NCI-H69 (cell line): ENCODE data around the gene GPC3.
"Not testable (repeated sequence)": the region's sequence is repeated elsewhere in the genome, so short reads cannot be mapped to it uniquely, and the experiment has no call there.

Experiments used
- DNase-seq: peaks from one replicate; lab custom pipeline; 2025; lab: John Stamatoyannopoulos, UW

Gene GPC3

DNA sequence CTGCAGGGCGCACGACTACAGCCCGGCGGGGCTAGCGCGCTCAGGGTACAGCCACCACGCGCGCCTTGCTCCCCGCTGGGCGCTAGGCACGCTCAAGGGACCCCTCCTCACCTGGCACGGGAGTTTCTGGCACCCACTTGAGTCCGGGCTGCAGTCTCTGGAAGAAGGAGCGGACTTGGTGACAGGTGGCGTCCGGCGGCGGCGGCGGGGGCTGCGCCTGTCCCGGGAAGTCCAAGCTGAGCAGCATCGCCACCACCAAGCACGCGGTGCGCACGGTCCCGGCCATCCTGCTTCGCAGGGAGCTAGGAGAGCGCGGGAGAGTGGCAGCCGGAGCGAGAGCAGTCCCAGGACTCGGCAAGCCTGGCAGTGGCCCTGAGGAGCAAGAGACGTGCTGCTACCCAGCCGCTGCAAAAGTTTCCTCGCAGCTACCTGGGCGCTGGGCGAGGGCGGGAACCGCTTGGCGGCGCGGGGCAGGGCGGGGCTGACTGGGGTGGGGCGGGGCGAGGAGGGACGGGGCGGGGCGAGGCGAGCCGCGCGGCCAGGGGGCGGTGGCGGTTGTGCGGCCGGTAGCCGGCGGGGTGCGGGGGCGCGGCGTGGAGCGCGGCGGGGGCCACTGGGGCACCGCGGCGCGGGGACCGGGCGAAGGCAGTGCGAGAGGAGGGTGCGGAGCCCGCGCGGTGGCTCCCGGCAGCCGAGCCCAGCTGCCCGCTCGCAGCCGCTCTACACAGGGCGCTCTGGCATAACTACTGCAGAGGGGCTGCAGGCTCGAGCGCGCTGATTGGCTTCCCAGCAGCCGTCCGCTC, at the start of gene GPC3:
Gene GPC3, minus strand, starts transcription at position 431 of the 803 bp plus-strand sequence.
- peak; percentile 38 for DNase-seq

DNA sequence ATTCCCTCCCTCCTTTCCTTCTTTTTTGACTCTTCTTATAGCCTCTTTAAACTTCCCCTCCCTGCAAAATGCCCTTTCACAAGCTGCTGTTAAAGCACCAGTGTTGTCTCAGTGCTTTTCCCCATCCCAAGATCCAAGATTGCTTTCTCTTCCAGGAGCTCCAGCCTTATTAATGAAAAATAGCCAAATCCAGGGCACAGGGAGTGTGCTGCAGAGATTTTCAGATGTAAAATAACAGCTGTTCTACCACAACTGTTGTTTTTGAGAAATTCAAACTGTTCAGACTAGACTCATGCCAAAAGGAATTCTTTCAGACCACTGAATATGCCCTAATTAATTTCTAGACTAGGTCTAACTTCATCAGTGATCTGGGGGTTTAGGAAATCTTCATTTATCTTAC, 47.0 kb upstream of the GPC3 start:
- no peak for DNase-seq

DNA sequence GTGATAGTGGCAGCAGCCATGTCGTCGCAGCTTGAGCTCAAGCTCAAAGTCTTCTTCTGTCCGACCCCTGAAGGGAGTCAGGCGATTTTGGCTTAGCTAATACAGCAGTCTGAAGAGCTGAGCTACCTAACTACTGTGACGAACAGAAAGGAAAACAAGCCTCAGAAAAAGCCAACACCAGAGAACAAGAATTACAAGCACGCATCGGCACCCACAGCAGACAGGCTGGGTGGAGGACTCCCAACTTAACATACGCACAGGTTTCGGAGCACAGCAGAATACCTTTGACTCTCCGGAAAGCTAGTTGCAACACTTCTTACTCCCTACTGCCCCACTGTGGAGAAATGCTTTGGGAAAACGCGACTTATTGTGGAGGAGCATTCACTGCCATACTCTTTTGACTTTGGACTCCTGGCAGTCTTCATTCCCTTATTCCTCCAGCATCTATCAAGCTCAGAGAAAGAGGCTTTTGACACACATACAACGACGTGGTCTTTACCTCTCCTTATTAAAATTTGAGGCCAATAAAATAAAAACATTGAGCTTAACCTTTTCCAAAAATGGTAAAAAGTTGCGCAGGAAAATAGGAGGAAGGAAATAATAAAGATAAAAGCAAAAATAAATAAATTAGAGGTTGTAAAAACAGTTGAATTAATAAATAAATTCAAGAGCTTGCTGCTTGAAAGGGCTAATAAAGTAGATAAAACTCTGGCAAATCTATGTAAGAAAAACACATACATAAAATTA, 41.3 kb upstream of the GPC3 start:
- peak; percentile 26 for DNase-seq

DNA sequence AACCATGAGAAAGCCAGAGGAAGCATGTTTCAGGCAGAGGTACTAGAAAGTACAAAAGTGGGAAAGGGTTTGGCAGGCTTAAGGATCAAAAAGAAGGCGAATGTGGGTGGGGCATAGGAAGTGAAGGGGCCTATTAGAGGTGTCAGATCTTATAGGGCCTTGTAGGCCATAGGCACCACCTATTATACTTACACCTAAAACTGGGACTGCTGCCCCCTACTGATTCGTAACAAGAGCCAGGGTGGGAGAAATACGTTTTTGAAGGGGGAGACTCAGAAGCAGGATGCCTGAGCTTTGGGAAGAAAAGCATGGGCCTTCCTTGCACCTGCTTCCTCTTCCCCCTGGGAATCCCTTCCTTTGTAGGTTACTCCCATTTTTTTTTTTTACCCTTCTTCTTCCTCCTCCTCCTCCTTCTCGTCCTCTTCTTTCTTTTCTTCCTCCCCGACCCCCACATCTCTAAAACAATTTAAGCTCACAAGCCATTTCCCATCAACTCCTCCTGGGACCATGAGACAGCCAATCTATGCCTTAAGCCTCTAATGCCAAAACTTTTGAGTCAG, 40.7 kb upstream of the GPC3 start:
- DNase-seq: no peak

GRCh38 chrX:134024686-134025377, 39.4 kb upstream of the GPC3 start:
- DNase-seq: no peak

DNA sequence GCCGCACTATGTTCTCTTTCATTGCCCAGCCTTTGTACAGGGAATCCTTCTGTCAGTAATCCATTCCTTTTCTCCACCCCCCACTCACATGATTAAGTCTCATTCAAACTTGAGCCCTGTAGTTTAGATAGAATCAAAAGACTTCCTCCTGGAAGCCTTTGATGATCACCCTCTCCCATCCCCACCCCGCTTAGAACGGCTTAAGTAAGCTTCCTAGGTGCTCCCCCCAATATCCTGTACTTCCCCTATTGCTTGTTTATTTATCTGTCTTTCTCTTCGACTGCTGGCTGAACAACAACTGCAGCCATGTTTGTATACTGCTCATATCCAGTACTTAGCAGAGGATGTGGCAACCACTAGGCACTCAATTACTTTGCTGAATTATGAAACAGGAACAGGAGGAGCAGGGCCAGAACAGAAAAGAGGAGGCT, 38.5 kb upstream of the GPC3 start:
- DNase-seq: no peak

DNA sequence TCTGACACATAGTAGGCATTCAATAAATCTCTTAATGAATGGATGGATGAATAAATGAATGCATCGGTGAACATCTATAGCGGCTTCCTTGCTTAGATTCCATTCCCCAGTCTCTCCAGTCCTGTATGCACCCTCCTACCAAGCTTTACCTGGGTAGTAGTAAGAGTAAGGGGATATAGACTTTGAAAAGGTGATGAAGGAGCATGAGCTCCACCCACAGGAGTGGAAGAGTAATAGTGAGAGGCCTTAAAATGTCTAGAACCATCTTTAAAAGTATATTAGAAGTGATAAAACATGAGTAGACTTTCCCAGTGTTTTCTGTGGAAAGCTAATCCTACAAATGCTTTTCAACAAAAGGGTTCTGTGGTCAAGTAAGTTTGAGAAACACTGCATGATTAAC, 35.5 kb upstream of the GPC3 start:
- peak; percentile 8 for DNase-seq

- DNase-seq: no peak
Observed at GRCh38 chrX:134019567-134020206, 34.3 kb upstream of the GPC3 start.

DNA sequence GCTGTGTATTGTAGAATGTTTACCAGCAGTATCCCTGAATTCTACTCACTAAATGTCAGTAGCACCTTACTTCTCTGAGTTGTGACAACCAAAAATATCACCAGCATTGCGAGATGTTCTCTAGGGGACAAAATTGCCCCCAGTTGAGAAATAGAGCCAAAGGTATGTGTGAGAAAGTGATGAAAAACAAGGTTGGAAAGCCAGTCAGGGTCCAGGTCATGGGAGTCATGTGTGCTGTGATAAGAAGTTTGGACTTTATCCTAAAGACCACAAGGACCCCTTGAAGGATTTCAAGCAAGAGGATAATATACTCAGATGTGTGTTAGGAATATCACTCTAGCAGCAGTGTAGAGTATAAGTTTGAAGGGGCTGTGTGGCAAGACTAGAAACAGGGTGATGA, 30.9 kb upstream of the GPC3 start:
- DNase-seq: not testable (repeated sequence)

DNA sequence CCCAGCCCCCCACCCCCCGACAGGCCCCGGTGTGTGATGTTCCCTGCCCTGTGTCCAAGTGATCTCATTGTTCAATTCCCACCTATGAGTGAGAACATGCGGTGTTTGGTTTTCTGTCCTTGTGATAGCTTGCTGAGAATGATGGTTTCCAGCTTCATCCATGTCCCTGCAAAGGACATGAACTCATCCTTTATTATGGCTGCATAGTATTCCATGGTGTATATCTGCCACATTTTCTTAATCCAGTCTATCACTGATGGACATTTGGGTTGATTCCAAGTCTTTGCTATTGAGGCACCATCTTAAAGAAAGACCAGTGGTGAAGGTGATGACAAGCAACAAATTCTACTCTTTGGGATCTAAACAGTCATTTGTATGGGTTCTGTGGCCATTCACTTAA, 30.1 kb upstream of the GPC3 start:
- DNase-seq: not testable (repeated sequence)

DNA sequence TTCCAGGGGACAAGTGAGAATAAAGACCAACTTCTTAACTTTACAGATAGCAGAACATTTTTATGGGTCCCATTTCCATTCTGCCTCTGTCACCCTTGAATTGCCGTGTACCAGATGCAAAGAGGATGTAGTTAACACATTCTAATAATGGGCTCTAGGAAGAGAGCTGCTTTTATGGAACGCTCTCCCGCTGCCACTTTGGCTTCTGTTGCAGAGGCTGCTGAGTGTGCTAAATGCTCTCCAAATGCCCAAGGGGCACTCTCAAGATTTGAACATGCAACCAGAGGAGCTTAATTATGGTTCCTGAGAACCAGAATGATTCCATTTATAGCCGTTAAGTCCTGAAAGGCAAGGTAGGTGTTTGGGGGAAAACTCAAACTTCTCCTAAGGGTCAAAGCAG, 28.1 kb upstream of the GPC3 start:
- peak; percentile 7 for DNase-seq

DNA sequence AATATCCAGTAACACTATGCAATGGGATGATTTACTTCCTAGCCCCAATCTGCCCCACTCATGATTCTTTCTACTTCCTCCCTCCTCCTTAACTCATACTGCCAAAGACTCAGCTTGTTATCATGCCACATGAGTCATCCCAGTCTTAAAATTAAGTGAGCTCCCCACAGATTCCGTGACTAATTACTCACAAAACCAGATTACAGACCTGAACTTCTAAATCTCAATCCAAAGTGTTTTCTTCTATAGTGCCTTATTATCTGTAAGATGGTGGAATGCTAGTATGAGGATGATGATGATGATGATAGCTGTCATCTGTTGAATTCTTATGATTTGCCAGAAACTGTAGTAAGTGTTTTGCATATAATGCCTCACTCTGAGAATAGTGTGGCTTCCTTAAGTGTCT, 27.7 kb upstream of the GPC3 start:
- DNase-seq: peak; percentile 2

DNA sequence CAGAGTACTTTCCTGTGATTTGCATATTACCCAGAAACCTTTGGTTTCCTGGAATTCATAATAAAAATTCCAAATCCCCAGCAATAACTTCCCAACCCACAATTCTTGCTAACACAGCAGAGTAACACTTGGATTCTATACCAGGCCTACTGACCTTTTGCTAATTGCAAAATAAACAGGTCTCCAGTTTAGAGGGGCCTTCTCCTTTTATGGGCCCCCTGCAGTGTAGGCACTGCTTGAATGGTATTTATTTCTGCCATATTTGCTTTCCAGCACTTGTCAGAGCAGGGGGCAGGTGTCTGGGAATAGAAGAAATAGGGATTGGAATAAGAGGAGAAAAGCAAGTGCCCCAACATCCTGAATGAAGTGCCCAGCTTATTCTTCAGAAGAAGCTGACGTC, 25.3 kb upstream of the GPC3 start:
- peak; percentile 24 for DNase-seq

GRCh38 chrX:134007716-134008115, 22.3 kb upstream of the GPC3 start:
- no peak for DNase-seq

DNA sequence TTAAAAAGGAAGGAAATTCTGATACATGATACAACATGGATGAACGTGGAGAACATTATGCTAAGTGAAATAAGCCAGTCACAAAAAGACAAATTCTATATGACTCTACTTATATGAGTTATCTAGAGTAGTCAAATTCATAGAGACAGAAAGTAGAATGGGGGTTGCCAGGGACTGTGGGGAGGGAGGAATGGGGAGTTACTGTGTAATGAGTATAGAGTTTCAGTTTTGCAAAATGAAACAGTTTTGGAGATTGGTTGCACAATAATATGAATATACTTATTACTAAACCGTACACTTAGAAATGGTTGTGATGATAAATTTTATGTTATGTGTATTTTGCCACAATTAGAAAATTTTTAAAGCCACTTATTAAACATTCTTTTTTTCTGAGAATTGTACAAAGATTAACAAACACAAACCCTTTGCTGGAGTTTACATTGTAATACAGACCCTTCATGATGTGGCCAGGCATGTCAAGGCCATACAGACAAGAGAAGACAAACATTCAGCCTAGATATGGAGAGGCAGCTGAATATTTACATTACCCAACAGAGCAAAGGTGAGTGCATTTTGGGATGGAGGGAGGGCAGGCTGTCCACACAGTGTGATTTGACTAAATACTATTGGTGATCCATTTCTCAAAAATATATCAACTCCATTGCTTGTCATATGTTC, 21.2 kb upstream of the GPC3 start:
- DNase-seq: no peak

DNA sequence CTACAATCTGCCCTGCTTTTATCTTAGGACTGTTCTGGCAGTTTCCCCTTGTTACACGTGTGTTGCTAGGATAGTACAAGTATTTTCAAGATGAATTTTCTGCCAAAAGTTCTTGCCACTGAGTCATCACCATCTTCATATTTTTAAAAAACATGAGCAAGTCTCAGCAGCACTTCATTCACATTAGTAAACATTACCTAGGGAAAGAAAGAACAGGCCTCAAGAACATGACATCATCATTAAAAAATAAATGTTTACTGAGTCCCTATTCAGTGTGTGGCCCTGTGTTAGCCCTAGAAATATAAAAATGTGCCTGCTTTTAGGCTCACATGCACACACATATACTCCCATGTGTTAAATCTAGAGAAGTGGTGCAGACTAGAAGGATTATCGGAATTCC, 18.7 kb upstream of the GPC3 start:
- no peak for DNase-seq

DNA sequence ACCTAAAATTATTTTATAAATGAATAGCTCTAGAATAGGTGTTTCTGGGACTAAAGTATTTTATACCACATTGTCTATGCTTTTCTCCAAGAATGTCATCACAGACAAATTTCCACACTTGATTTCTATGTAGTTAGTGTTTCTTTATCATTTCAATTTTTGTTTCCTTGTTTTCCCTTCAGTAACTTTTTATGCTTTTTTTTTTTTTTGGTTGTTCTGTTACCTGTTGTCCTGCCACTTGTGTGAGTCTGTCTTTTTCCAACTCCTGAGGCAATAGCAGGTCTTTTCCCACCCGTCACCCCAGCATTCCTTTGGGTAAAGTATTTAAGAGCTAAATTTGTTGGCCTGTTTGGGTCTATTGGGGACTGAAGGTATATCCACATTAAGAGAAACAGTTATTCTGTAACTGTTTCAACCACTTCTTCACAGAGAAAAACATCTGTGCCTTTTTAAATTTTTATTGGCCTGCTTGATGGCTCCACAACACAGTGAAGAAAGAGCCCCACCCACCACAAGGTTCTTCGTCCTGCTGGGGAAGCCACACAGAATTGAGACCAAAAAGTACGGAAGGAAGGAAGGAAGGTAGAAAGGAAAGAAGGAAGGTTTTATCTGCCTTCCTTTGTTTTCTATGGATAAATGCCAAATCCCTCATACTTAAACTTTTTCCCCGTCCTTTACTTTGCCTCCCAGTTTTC, 17.7 kb upstream of the GPC3 start:
- DNase-seq: no peak

DNA sequence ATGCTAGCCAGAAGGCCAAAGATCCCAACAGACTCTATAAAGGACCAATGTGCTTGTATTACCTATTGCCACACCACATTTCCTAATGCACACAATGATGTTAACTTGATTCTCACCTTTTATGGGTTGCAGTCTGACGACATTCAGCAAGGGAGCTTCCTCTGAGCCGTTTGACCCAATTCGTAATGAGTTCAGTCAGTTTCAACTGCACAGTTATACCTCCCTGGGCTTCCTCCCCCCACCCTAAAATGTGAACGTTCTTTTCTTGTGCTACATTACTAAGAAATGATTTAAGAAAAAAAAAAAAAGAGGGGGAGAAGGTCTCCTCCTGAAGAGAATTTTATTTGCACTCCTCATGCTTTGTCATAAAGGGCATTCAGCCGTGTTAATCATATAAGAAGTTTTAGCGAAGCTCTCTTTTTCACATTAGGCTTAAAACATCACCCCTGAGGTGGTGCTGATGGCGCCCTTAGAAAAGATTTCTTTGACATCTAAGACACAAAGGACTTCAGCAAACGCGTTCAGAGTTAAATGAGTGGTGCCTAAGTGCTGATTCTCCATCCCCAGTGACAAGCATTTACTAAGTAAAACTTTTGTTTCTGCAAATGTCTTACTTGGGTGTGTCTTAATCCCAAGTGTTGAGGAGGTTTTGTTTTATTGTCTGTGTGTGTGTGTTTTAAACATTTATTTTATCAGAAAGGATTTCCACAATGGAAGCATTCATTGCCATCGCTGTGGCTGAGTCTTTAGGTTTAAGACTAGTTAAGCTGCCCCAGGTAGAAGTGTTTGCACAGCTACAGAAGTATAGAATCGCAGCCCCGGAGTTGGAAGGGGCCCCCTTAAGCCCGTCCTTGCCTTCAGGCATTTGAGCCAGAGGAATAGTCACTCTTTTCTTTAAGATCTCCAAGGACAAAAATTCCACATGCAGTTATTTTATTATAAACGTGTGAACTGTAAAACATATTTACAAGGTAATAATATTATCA, 15.2 kb upstream of the GPC3 start:
- DNase-seq: no peak

- no peak for DNase-seq
Observed at GRCh38 chrX:133999031-133999705, 13.8 kb upstream of the GPC3 start.
